ENCODE data around the gene KRT86.

- TF ChIP-seq EZH2 (IDR thresholded peaks at IDR 0.05): no peak
- no peak for TF ChIP-seq CTCF (IDR thresholded peaks at IDR 0.05)
These were observed 44.7 kb downstream of the KRT86 start for GRCh38 chr12:52319097-52319496.
